ENCODE measurements around the gene CYB5A.

Gene CYB5A

GRCh38 chr18:74266161-74266560 lies 25.6 kb downstream of the CYB5A start:
- no peak overlapping the region for H2AFZ ChIP-seq (ENCODE audit: low read depth, low read length)
- peaks cover 20% of the 10 kb centered on the region for H3K79me1 ChIP-seq (replicated peaks; ENCODE audit: low read length, poor library complexity, severe bottlenecking)
- H4K91ac ChIP-seq (ENCODE audit: low read length), result no peak overlapping the region
- no peak overlapping the region for H3K4me2 ChIP-seq (ENCODE audit: low read length, poor library complexity, severe bottlenecking)
- H2BK12ac ChIP-seq (ENCODE audit: low read length in 2 of 2), result no peak overlapping the region
- peaks cover 3 to 38% of the 10 kb centered on the region in 2 experiments for H3K36me3 ChIP-seq (ENCODE audit: control insufficient read depth in 1 of 2, insufficient read depth in 2 of 2, low read depth in 1 of 2, low read length in 2 of 2)
- no peak overlapping the region for H2AK5ac ChIP-seq (ENCODE audit: low read length, severe bottlenecking)
- H3K4me3 ChIP-seq (ENCODE audit: insufficient read depth in 1 of 2, low read depth in 1 of 2, low read length in 2 of 2), result no peak overlapping the region
- H3K4ac ChIP-seq (ENCODE audit: low read depth in 1 of 2, low read length in 2 of 2), result no peak overlapping the region
- no peak overlapping the region for H3K23ac ChIP-seq (ENCODE audit: low read length in 2 of 2)
- H3K27ac ChIP-seq (ENCODE audit: low read length, poor library complexity, severe bottlenecking), result no peak overlapping the region
- no peaks in the 10 kb centered on the region for H3K4me1 ChIP-seq (ENCODE audit: control insufficient read depth, insufficient read depth, low read depth, low read length)
- no peaks in the 10 kb centered on the region for H3K27me3 ChIP-seq (ENCODE audit: control insufficient read depth in 1 of 2, insufficient read depth in 1 of 2, low read length in 2 of 2)
- no peak overlapping the region for H2BK5ac ChIP-seq (ENCODE audit: low read depth, low read length, poor library complexity, severe bottlenecking)
- no peak overlapping the region for H3K18ac ChIP-seq (ENCODE audit: low read depth in 1 of 2, low read length in 2 of 2)
- peak; percentile 60 for DNase-seq
- no peak overlapping the region for H3K9ac ChIP-seq (ENCODE audit: low read length)
- no peak overlapping the region for H2BK15ac ChIP-seq (ENCODE audit: low read depth, poor library complexity, severe bottlenecking)
- H3K9me3 ChIP-seq (ENCODE audit: control insufficient read depth, low read length), result no peaks in the 10 kb centered on the region
- no peak overlapping the region for H4K8ac ChIP-seq (ENCODE audit: low read length)
- no peak overlapping the region for H3K14ac ChIP-seq (ENCODE audit: low read length in 2 of 2)
- H2BK120ac ChIP-seq (ENCODE audit: low read depth, low read length), result no peak overlapping the region
- 56% methylated on average over 9 of the region's 9 CpGs for WGBS

DNA sequence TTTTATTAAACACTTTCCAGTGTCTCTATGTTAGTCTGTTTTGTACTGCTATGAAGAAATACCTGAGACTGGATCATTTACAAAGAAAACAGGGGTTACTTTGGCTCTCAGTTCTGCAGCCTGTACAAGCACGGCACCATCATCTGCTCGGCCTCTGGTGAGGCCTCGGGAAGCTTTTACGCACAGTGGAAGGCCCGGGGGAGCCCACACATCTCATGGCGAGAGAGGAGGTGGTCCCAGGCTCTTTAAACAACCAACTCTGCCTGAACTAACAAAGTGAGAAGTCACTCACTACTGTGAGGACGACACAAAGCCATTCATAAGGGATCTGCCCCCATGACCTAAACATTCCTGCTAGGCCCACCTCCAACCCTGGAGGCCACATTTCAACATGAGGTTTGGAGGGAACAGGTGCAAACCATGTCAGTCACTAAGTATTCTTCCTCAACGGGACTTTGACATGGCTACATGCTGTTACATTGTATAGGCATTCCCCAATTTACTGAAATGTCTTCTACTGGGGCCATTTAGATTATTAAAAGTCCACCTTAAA lies 26.1 kb downstream of the CYB5A start:
- peaks cover 20% of the 10 kb centered on the region for H3K79me1 ChIP-seq (replicated peaks; ENCODE audit: low read length, poor library complexity, severe bottlenecking)
- H4K8ac ChIP-seq (ENCODE audit: low read length), result no peak overlapping the region
- H3K4me1 ChIP-seq (ENCODE audit: control insufficient read depth, insufficient read depth, low read depth, low read length), result no peaks in the 10 kb centered on the region
- H3K18ac ChIP-seq (ENCODE audit: low read depth in 1 of 2, low read length in 2 of 2), result no peak overlapping the region
- no peak overlapping the region for H2BK5ac ChIP-seq (ENCODE audit: low read depth, low read length, poor library complexity, severe bottlenecking)
- H3K4me2 ChIP-seq (ENCODE audit: low read length, poor library complexity, severe bottlenecking), result no peak overlapping the region
- no peak overlapping the region for H4K91ac ChIP-seq (ENCODE audit: low read length)
- no peaks in the 10 kb centered on the region for H3K27me3 ChIP-seq (ENCODE audit: control insufficient read depth in 1 of 2, insufficient read depth in 1 of 2, low read length in 2 of 2)
- no peak overlapping the region for H3K9ac ChIP-seq (ENCODE audit: low read length)
- H3K36me3 ChIP-seq (ENCODE audit: control insufficient read depth in 1 of 2, insufficient read depth in 2 of 2, low read depth in 1 of 2, low read length in 2 of 2), result peaks cover 3 to 43% of the 10 kb centered on the region in 2 experiments
- no peak overlapping the region for H2AFZ ChIP-seq (ENCODE audit: low read depth, low read length)
- H2AK5ac ChIP-seq (ENCODE audit: low read length, severe bottlenecking), result no peak overlapping the region
- no peak overlapping the region for H2BK12ac ChIP-seq (ENCODE audit: low read length in 2 of 2)
- H3K4ac ChIP-seq (ENCODE audit: low read depth in 1 of 2, low read length in 2 of 2), result no peak overlapping the region
- no peak overlapping the region for H2BK120ac ChIP-seq (ENCODE audit: low read depth, low read length)
- H3K14ac ChIP-seq (ENCODE audit: low read length in 2 of 2), result no peak overlapping the region
- no peak overlapping the region for H3K27ac ChIP-seq (ENCODE audit: low read length, poor library complexity, severe bottlenecking)
- H3K4me3 ChIP-seq (ENCODE audit: insufficient read depth in 1 of 2, low read depth in 1 of 2, low read length in 2 of 2), result no peak overlapping the region
- WGBS, result 90% methylated on average over 8 of the region's 8 CpGs
- no peaks in the 10 kb centered on the region for H3K9me3 ChIP-seq (ENCODE audit: control insufficient read depth, low read length)
- no peak overlapping the region for H2BK15ac ChIP-seq (ENCODE audit: low read depth, poor library complexity, severe bottlenecking)
- no peak for DNase-seq
- H3K23ac ChIP-seq (ENCODE audit: low read length in 2 of 2), result no peak overlapping the region

DNA sequence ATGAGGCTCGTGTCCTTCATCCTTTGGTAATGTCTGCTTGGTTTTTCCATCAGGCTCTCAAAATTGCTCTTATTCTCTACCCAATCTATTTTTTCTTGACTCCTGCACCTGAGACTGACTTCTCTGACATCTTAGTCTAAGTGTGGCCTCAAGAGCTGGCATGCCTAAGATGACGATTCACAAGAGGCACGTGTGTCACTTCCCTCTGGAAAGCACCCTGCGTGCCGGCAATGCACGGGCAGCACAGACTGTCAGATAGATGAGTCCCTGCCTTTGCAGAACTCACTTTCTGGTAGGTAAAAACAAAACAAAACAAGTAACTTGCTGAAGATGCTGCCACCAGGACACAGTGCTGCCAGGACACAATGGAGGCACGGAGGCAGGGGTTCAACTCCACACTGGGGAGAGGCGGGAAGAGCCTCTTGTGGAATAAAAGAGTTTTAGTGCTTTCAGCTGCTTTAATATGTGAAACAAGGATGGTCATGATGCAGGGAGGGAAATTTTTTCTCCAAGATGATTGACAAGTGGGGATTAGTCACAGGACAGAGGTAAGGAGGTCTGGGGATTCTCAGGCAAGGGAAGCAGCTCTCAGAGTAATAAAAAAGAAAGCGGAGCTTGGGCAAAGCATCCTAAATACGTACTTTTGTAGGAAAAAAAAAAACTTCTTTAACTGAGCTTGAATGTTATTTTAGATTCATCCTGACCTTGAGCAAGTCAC lies 27.3 kb downstream of the CYB5A start:
- Histone ChIP-seq H3K18ac (ENCODE audit: low read depth in 1 of 2, low read length in 2 of 2) (no peak overlapping the region), H4K8ac (ENCODE audit: low read length) (no peak overlapping the region), H3K4me3 (ENCODE audit: insufficient read depth in 1 of 2, low read depth in 1 of 2, low read length in 2 of 2) (no peak overlapping the region), H3K27me3 (ENCODE audit: control insufficient read depth in 1 of 2, insufficient read depth in 1 of 2, low read length in 2 of 2) (no peaks in the 10 kb centered on the region), H2AK5ac (ENCODE audit: low read length, severe bottlenecking) (no peak overlapping the region), H2BK15ac (ENCODE audit: low read depth, poor library complexity, severe bottlenecking) (no peak overlapping the region), H3K4ac (ENCODE audit: low read depth in 1 of 2, low read length in 2 of 2) (no peak overlapping the region), H2BK120ac (ENCODE audit: low read depth, low read length) (no peak overlapping the region), H3K9ac (ENCODE audit: low read length) (no peak overlapping the region), H3K4me2 (ENCODE audit: low read length, poor library complexity, severe bottlenecking) (no peak overlapping the region), H3K79me1 (replicated peaks; ENCODE audit: low read length, poor library complexity, severe bottlenecking) (peaks cover 13% of the 10 kb centered on the region), H3K4me1 (ENCODE audit: control insufficient read depth, insufficient read depth, low read depth, low read length) (no peaks in the 10 kb centered on the region), H2AFZ (ENCODE audit: low read depth, low read length) (no peak overlapping the region), H3K14ac (ENCODE audit: low read length in 2 of 2) (no peak overlapping the region), H3K36me3 (ENCODE audit: control insufficient read depth in 1 of 2, insufficient read depth in 2 of 2, low read depth in 1 of 2, low read length in 2 of 2) (peaks cover 3 to 53% of the 10 kb centered on the region in 2 experiments), H3K27ac (ENCODE audit: low read length, poor library complexity, severe bottlenecking) (no peak overlapping the region), H4K91ac (ENCODE audit: low read length) (no peak overlapping the region), H3K9me3 (ENCODE audit: control insufficient read depth, low read length) (no peaks in the 10 kb centered on the region), H3K23ac (ENCODE audit: low read length in 2 of 2) (no peak overlapping the region), H2BK5ac (ENCODE audit: low read depth, low read length, poor library complexity, severe bottlenecking) (no peak overlapping the region), H2BK12ac (ENCODE audit: low read length in 2 of 2) (no peak overlapping the region)
- DNase-seq, result no peak
- WGBS, result 51% methylated on average over 9 of the region's 10 CpGs

DNA sequence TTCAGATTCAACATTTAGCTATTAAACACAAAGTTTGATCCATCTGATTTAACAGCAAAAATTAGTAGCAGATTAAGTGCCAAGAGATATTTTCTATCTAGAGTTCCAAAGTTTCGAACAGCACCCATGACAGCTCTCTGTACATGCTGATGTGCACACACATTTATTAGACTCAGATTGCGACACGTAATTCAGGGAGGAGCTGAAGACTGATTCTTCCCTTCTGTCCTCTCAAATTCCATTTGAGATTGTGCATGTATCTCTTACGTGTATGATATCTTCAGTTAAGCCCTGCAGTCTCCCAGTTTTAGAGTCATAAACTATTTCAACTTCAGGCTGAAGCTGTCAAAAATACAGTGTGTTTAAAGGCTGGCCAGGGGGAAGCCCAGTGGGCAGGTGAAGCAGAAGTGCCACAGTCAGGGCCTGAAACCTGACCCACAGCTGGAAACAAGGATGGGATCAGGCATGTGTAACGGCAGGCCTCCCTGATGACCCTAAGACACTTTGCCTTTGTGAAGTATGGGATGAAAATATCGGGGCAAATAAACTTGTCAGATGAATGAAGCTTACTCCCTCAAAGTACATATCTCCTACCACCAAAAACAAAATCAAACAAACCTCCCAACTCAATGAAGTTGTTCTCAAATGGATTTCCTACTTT lies 30.6 kb downstream of the CYB5A start:
- Histone ChIP-seq H2BK5ac (ENCODE audit: low read depth, low read length, poor library complexity, severe bottlenecking) (no peak overlapping the region), H3K4ac (ENCODE audit: low read depth in 1 of 2, low read length in 2 of 2) (no peak overlapping the region), H3K18ac (ENCODE audit: low read depth in 1 of 2, low read length in 2 of 2) (no peak overlapping the region), H3K79me1 (replicated peaks; ENCODE audit: low read length, poor library complexity, severe bottlenecking) (peaks cover 8% of the 10 kb centered on the region), H2BK15ac (ENCODE audit: low read depth, poor library complexity, severe bottlenecking) (no peak overlapping the region), H3K14ac (ENCODE audit: low read length in 2 of 2) (no peak overlapping the region), H2BK12ac (ENCODE audit: low read length in 2 of 2) (no peak overlapping the region), H3K23ac (ENCODE audit: low read length in 2 of 2) (no peak overlapping the region), H4K91ac (ENCODE audit: low read length) (no peak overlapping the region), H3K9me3 (ENCODE audit: control insufficient read depth, low read length) (no peaks in the 10 kb centered on the region), H2BK120ac (ENCODE audit: low read depth, low read length) (no peak overlapping the region), H3K27ac (ENCODE audit: low read length, poor library complexity, severe bottlenecking) (no peak overlapping the region), H3K4me1 (ENCODE audit: control insufficient read depth, insufficient read depth, low read depth, low read length) (no peaks in the 10 kb centered on the region), H2AFZ (ENCODE audit: low read depth, low read length) (no peak overlapping the region), H3K36me3 (ENCODE audit: control insufficient read depth in 1 of 2, insufficient read depth in 2 of 2, low read depth in 1 of 2, low read length in 2 of 2) (peaks cover 3 to 67% of the 10 kb centered on the region in 2 experiments), H3K4me2 (ENCODE audit: low read length, poor library complexity, severe bottlenecking) (no peak overlapping the region), H4K8ac (ENCODE audit: low read length) (no peak overlapping the region), H2AK5ac (ENCODE audit: low read length, severe bottlenecking) (no peak overlapping the region), H3K27me3 (ENCODE audit: control insufficient read depth in 1 of 2, insufficient read depth in 1 of 2, low read length in 2 of 2) (no peaks in the 10 kb centered on the region), H3K9ac (ENCODE audit: low read length) (no peak overlapping the region), H3K4me3 (ENCODE audit: insufficient read depth in 1 of 2, low read depth in 1 of 2, low read length in 2 of 2) (no peak overlapping the region)
- 97% methylated on average over 4 of the region's 6 CpGs for WGBS
- no peak for DNase-seq
